Measurements from ENCODE around the gene UBE4B.

- TF ChIP-seq SP1 (IDR thresholded peaks at IDR 0.05): no peak
- no peak for TF ChIP-seq ELF4 (IDR thresholded peaks at IDR 0.05)
- no peak for TF ChIP-seq PKNOX1 (IDR thresholded peaks at IDR 0.05)
- TF ChIP-seq BHLHE40 (IDR thresholded peaks at IDR 0.05; ENCODE audit: borderline replicate concordance): no peak
- TF ChIP-seq FOXK2 (IDR thresholded peaks at IDR 0.05): no peak
- no peak for TF ChIP-seq L3MBTL2 (conservative IDR thresholded peaks at IDR 0.05)
- no peak for TF ChIP-seq FOXA1 (IDR thresholded peaks at IDR 0.05)
- no peak for TF ChIP-seq FOXM1 (IDR thresholded peaks at IDR 0.05; ENCODE audit: borderline replicate concordance)
- no peak for TF ChIP-seq SUZ12 (IDR thresholded peaks at IDR 0.05)
- no peak for TF ChIP-seq LEF1 (IDR thresholded peaks at IDR 0.05; ENCODE audit: borderline replicate concordance)
- no peak for TF ChIP-seq ARNT (IDR thresholded peaks at IDR 0.05)
- no peak for TF ChIP-seq HDGF (IDR thresholded peaks at IDR 0.05; ENCODE audit: borderline replicate concordance)
- no peak for TF ChIP-seq NFRKB (IDR thresholded peaks at IDR 0.05)
Observed at GRCh38 chr1:10193288-10193687, 160.5 kb downstream of the UBE4B start.

Measured in HEK293T (cell line).